ENCODE results near the gene DLG4.

DLG4 gene

DNA sequence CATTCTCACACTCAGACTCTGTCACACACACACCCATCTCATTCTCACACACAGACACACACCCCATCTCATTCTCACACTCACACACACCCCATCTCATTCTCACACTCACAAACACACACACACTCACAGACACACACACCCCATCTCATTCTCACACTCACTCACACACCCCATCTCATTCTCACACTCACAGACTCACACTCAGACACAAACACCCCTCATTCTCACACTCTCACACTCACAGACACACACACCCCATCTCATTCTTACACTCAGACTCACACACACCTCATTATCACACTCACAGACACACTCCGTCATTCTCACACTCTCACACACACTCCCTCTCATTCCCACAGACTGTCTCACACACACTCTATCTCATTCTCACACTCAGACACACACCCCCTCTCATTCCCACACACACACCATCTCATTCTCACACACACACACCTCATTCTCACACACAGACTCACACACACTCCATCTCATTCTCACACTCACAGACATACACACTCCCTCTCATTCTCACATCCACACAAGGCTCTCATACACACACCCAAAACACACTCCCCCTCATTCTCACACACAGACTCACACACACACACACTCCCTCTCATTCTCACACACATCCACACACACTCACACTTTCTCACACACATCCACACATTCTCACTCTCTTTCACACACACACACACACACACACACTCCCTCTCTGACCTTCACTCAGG is 43.4 kb downstream of the DLG4 start:
- Histone ChIP-seq H3K27me3 (ENCODE audit: insufficient read depth, low read length, poor library complexity) (no peaks in the 10 kb centered on the region), H4K20me1 (ENCODE audit: insufficient read depth, low read length) (no peaks in the 10 kb centered on the region; the same call in 1 of the 2 replicates), H3K4me1 (ENCODE audit: insufficient read depth, low read length) (peaks cover 16% of the 10 kb centered on the region), H3K9me3 (ENCODE audit: insufficient read depth, low read length, severe bottlenecking) (no peaks in the 10 kb centered on the region), H3K9ac (ENCODE audit: low read depth, low read length) (no peak overlapping the region), H3K4me2 (ENCODE audit: insufficient read depth, low read length) (no peak overlapping the region), H2AFZ (ENCODE audit: low read depth, low read length) (no peak overlapping the region), H3K36me3 (ENCODE audit: insufficient read depth, low read length) (no peaks in the 10 kb centered on the region), H3K79me2 (ENCODE audit: insufficient read depth, low read length) (no peaks in the 10 kb centered on the region), H3K4me3 (ENCODE audit: low read depth in 1 of 2, low read length in 2 of 2) (no peak overlapping the region), H3K27ac (ENCODE audit: low read length) (no peak overlapping the region)
- no peak for TF ChIP-seq EZH2 (IDR thresholded peaks at IDR 0.05; ENCODE audit: borderline replicate concordance, low read depth, low read length, severe bottlenecking)
- TF ChIP-seq, protein P1, sequence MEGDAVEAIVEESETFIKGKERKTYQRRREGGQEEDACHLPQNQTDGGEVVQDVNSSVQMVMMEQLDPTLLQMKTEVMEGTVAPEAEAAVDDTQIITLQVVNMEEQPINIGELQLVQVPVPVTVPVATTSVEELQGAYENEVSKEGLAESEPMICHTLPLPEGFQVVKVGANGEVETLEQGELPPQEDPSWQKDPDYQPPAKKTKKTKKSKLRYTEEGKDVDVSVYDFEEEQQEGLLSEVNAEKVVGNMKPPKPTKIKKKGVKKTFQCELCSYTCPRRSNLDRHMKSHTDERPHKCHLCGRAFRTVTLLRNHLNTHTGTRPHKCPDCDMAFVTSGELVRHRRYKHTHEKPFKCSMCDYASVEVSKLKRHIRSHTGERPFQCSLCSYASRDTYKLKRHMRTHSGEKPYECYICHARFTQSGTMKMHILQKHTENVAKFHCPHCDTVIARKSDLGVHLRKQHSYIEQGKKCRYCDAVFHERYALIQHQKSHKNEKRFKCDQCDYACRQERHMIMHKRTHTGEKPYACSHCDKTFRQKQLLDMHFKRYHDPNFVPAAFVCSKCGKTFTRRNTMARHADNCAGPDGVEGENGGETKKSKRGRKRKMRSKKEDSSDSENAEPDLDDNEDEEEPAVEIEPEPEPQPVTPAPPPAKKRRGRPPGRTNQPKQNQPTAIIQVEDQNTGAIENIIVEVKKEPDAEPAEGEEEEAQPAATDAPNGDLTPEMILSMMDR (IDR thresholded peaks at IDR 0.05; ENCODE audit: borderline replicate concordance, extremely low read depth, low read length, poor library complexity, severe bottlenecking): no peak
- DNase-seq (no peak), ATAC-seq (ENCODE audit: insufficient read depth, low read depth) (no peak)

GRCh38 chr17:7175330-7175733 is 44.3 kb downstream of the DLG4 start:
- H3K4me1 ChIP-seq (ENCODE audit: insufficient read depth, low read length): peaks cover 16% of the 10 kb centered on the region
- no peak overlapping the region for H3K27ac ChIP-seq (ENCODE audit: low read length)
- H3K4me3 ChIP-seq (ENCODE audit: low read depth in 1 of 2, low read length in 2 of 2): no peak overlapping the region
- H3K9ac ChIP-seq (ENCODE audit: low read depth, low read length): no peak overlapping the region
- no peak for DNase-seq
- H3K27me3 ChIP-seq (ENCODE audit: insufficient read depth, low read length, poor library complexity): no peaks in the 10 kb centered on the region
- no peaks in the 10 kb centered on the region for H3K79me2 ChIP-seq (ENCODE audit: insufficient read depth, low read length)
- ATAC-seq (ENCODE audit: insufficient read depth, low read depth): no peak
- no peak overlapping the region for H2AFZ ChIP-seq (ENCODE audit: low read depth, low read length)
- H3K9me3 ChIP-seq (ENCODE audit: insufficient read depth, low read length, severe bottlenecking): no peaks in the 10 kb centered on the region
- no peaks in the 10 kb centered on the region; the same call in 1 of the 2 replicates for H4K20me1 ChIP-seq (ENCODE audit: insufficient read depth, low read length)
- H3K36me3 ChIP-seq (ENCODE audit: insufficient read depth, low read length): no peaks in the 10 kb centered on the region
- no peak for TF ChIP-seq EZH2 (IDR thresholded peaks at IDR 0.05; ENCODE audit: borderline replicate concordance, low read depth, low read length, severe bottlenecking)
- TF ChIP-seq, protein P1 (IDR thresholded peaks at IDR 0.05; ENCODE audit: borderline replicate concordance, extremely low read depth, low read length, poor library complexity, severe bottlenecking): no peak
- H3K4me2 ChIP-seq (ENCODE audit: insufficient read depth, low read length): no peak overlapping the region

- Histone ChIP-seq H4K20me1 (ENCODE audit: insufficient read depth, low read length) (no peaks in the 10 kb centered on the region; the same call in 1 of the 2 replicates), H3K4me2 (ENCODE audit: insufficient read depth, low read length) (no peak overlapping the region), H3K9ac (ENCODE audit: low read depth, low read length) (no peak overlapping the region), H3K9me3 (ENCODE audit: insufficient read depth, low read length, severe bottlenecking) (no peaks in the 10 kb centered on the region), H3K79me2 (ENCODE audit: insufficient read depth, low read length) (no peaks in the 10 kb centered on the region), H3K36me3 (ENCODE audit: insufficient read depth, low read length) (no peaks in the 10 kb centered on the region), H3K27me3 (ENCODE audit: insufficient read depth, low read length, poor library complexity) (no peaks in the 10 kb centered on the region), H3K4me1 (ENCODE audit: insufficient read depth, low read length) (peaks cover 16% of the 10 kb centered on the region), H3K4me3 (ENCODE audit: low read depth in 1 of 2, low read length in 2 of 2) (no peak overlapping the region), H2AFZ (ENCODE audit: low read depth, low read length) (no peak overlapping the region), H3K27ac (ENCODE audit: low read length) (no peak overlapping the region)
- TF ChIP-seq, protein P1 (IDR thresholded peaks at IDR 0.05; ENCODE audit: borderline replicate concordance, extremely low read depth, low read length, poor library complexity, severe bottlenecking): no peak
- no peak for TF ChIP-seq EZH2 (IDR thresholded peaks at IDR 0.05; ENCODE audit: borderline replicate concordance, low read depth, low read length, severe bottlenecking)
- ATAC-seq (ENCODE audit: insufficient read depth, low read depth) (no peak), DNase-seq (no peak)
Measured at GRCh38 chr17:7174603-7175326, 44.9 kb downstream of the DLG4 start.
